Astrocyte (in vitro differentiated cells and primary cell): Measurements from ENCODE around the gene WWTR1. TPM values are rescaled to one million over a fixed set of nuclear protein-coding genes. Genes with fewer than 3 reads are reported as not detected.

Source experiments
- DNase-seq: peaks from one replicate; pipeline ENCODE4 v3.0.0-alpha.2; 2010; ENCODE audit warnings: low read depth
- FAIRE-seq: peaks from 2 replicates; lab custom pipeline; 2011; peaks lifted over from hg19 to GRCh38; lab: Jason Lieb, UNC
- H2AFZ ChIP-seq: 2 replicates; pipeline ENCODE4 v1.6.0; 2012; ENCODE audit warnings: low read depth, low read length, inconsistent platforms
- H3K27ac ChIP-seq: 2 replicates; pipeline ENCODE4 v1.5.1; 2011; ENCODE audit warnings: low read depth, low read length, inconsistent platforms
- H3K27me3 ChIP-seq: 2 replicates; pipeline ENCODE4 v1.6.0; 2011; ENCODE audit warnings: low read length, inconsistent platforms; ENCODE audit not compliant: insufficient read depth
- H3K36me3 ChIP-seq: 2 replicates; pipeline ENCODE4 v1.5.1; 2011; ENCODE audit warnings: low read length, inconsistent platforms; ENCODE audit not compliant: insufficient read depth
- H3K4me1 ChIP-seq: 2 replicates; pipeline ENCODE4 v1.5.1; 2011; ENCODE audit warnings: low read length, inconsistent platforms; ENCODE audit not compliant: insufficient read depth
- H3K4me2 ChIP-seq: 2 replicates; pipeline ENCODE4 v1.6.0; 2012; ENCODE audit warnings: low read length, inconsistent platforms
- H3K4me3 ChIP-seq: 2 replicates; pipeline ENCODE4 v1.5.1; 2011; ENCODE audit warnings: low read depth, mild to moderate bottlenecking, low read length, inconsistent platforms; ENCODE audit not compliant: insufficient read depth
- H3K79me2 ChIP-seq: 2 replicates; pipeline ENCODE4 v1.6.0; 2012; ENCODE audit warnings: mild to moderate bottlenecking, low read length, inconsistent platforms; ENCODE audit not compliant: insufficient read depth
- H3K9ac ChIP-seq: 2 replicates; pipeline ENCODE4 v1.6.0; 2012; ENCODE audit warnings: mild to moderate bottlenecking, low read length, inconsistent platforms
- H3K9me3 ChIP-seq: 2 replicates; pipeline ENCODE4 v1.5.1; 2012; ENCODE audit warnings: low read depth, mild to moderate bottlenecking, low read length, inconsistent platforms; ENCODE audit not compliant: insufficient read depth
- H4K20me1 ChIP-seq: 2 replicates; pipeline ENCODE4 v1.6.0; 2012; ENCODE audit warnings: low read length, inconsistent platforms; ENCODE audit not compliant: insufficient read depth
- H3K27ac Mint-ChIP-seq: one replicate; pipeline ENCODE4 v1.8.0; 2021; ENCODE audit warnings: mild to moderate bottlenecking, mixed read lengths; ENCODE audit not compliant: unreplicated experiment
- H3K27me3 Mint-ChIP-seq: one replicate; pipeline ENCODE4 v1.8.0; 2021; ENCODE audit warnings: low read depth, mixed read lengths; ENCODE audit not compliant: unreplicated experiment
- H3K36me3 Mint-ChIP-seq: one replicate; pipeline ENCODE4 v1.8.0; 2021; ENCODE audit warnings: low read depth, mixed read lengths; ENCODE audit not compliant: unreplicated experiment
- H3K4me1 Mint-ChIP-seq: one replicate; pipeline ENCODE4 v1.8.0; 2021; ENCODE audit warnings: low read depth, mixed read lengths; ENCODE audit not compliant: unreplicated experiment
- H3K4me3 Mint-ChIP-seq: one replicate; pipeline ENCODE4 v1.8.0; 2021; ENCODE audit warnings: mild to moderate bottlenecking, moderate library complexity, mixed read lengths; ENCODE audit not compliant: unreplicated experiment
- H3K9me3 Mint-ChIP-seq: one replicate; pipeline ENCODE4 v1.8.0; 2021; ENCODE audit warnings: mild to moderate bottlenecking, mixed read lengths; ENCODE audit not compliant: unreplicated experiment
- EZH2 ChIP-seq: IDR thresholded peaks from 2 replicates; pipeline ENCODE4 v1.6.1; 2012; ENCODE audit warnings: mild to moderate bottlenecking, low read length, inconsistent platforms; ENCODE audit not compliant: insufficient read depth
- total RNA-seq: library from RNA; stranded (reverse); gene quantifications from 2 replicates; pipeline ENCODE4 v1.2.1, GENCODE V29; 2021
- TF ChIP-seq, protein P1 (sequence below): IDR thresholded peaks from 2 replicates; pipeline ENCODE4 v1.5.1; 2011; ENCODE audit warnings: low read depth, mild to moderate bottlenecking, inconsistent platforms, low read length, moderate library complexity; ENCODE audit not compliant: insufficient read depth

Gene WWTR1
- total RNA-seq, 1 donor from 2014 or later = 94.3 TPM

DNA sequence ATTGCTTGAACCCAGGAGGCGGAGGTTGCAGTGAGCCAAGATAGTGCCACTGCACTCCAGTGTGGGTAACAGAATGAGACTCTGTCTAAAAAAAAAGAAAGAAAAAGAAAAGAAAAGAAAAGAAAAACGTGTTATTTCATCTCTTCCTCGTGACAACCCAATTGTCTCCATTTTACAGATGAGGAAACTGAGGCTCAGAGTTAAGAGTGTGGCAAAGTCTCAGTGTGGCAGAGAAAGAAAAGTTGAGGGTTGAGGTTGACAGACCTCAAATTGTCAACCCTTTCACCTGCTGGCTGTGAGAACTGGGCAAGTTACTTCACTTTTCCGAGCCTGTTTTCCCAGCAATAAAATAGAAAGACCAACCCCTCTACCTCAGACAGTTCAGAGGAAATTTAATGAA is 123.7 kb downstream of the WWTR1 start:
- H3K4me1 Mint-ChIP-seq = peaks cover 66% of the 10 kb centered on the region
- DNase-seq = no peak
- peak overlapping the region; percentile 70 for H3K27ac ChIP-seq
- peak overlapping the region; percentile 64 for H3K9ac ChIP-seq
- H3K27ac Mint-ChIP-seq = peak overlapping the region; percentile 43
- no peaks in the 10 kb centered on the region for H3K27me3 Mint-ChIP-seq
- H3K9me3 Mint-ChIP-seq = no peaks in the 10 kb centered on the region
- peaks cover 84% of the 10 kb centered on the region for H3K79me2 ChIP-seq
- peak overlapping the region; percentile 71 for H3K4me2 ChIP-seq
- H3K36me3 ChIP-seq = peaks cover 7% of the 10 kb centered on the region
- no peaks in the 10 kb centered on the region for H3K36me3 Mint-ChIP-seq
- TF ChIP-seq, protein P1, sequence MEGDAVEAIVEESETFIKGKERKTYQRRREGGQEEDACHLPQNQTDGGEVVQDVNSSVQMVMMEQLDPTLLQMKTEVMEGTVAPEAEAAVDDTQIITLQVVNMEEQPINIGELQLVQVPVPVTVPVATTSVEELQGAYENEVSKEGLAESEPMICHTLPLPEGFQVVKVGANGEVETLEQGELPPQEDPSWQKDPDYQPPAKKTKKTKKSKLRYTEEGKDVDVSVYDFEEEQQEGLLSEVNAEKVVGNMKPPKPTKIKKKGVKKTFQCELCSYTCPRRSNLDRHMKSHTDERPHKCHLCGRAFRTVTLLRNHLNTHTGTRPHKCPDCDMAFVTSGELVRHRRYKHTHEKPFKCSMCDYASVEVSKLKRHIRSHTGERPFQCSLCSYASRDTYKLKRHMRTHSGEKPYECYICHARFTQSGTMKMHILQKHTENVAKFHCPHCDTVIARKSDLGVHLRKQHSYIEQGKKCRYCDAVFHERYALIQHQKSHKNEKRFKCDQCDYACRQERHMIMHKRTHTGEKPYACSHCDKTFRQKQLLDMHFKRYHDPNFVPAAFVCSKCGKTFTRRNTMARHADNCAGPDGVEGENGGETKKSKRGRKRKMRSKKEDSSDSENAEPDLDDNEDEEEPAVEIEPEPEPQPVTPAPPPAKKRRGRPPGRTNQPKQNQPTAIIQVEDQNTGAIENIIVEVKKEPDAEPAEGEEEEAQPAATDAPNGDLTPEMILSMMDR = no peak
- TF ChIP-seq EZH2 = no peak
- peak overlapping the region; percentile 29 for H3K4me3 Mint-ChIP-seq
- no peak for FAIRE-seq
- H3K9me3 ChIP-seq = no peaks in the 10 kb centered on the region
- peaks cover 8% of the 10 kb centered on the region for H4K20me1 ChIP-seq
- no peaks in the 10 kb centered on the region for H3K27me3 ChIP-seq
- H2AFZ ChIP-seq = no peak overlapping the region
- H3K4me1 ChIP-seq = peaks cover 42% of the 10 kb centered on the region
- no peak overlapping the region for H3K4me3 ChIP-seq

- no peak overlapping the region for H2AFZ ChIP-seq
- Mint-ChIP-seq H3K36me3 (peaks cover 4% of the 10 kb centered on the region), H3K4me3 (no peak overlapping the region), H3K27ac (no peak overlapping the region), H3K9me3 (no peaks in the 10 kb centered on the region), H3K27me3 (no peaks in the 10 kb centered on the region), H3K4me1 (peaks cover 70% of the 10 kb centered on the region)
- no peak for DNase-seq
- H3K9ac ChIP-seq = peak overlapping the region; percentile 24
- no peak for FAIRE-seq
- H3K79me2 ChIP-seq = peaks cover 85% of the 10 kb centered on the region
- H4K20me1 ChIP-seq = peaks cover 13% of the 10 kb centered on the region
- no peak overlapping the region for H3K4me3 ChIP-seq
- H3K9me3 ChIP-seq = no peaks in the 10 kb centered on the region
- peak overlapping the region; percentile 34 for H3K27ac ChIP-seq
- H3K36me3 ChIP-seq = peaks cover 7% of the 10 kb centered on the region
- TF ChIP-seq EZH2 = no peak
- H3K27me3 ChIP-seq = no peaks in the 10 kb centered on the region
- peaks cover 46% of the 10 kb centered on the region for H3K4me1 ChIP-seq
- H3K4me2 ChIP-seq = peak overlapping the region; percentile 14
Measured at GRCh38 chr3:149532489-149533180, 125.2 kb downstream of the WWTR1 start.

GRCh38 chr3:149529099-149529498 is 128.7 kb downstream of the WWTR1 start:
- Histone ChIP-seq H4K20me1 (peaks cover 16% of the 10 kb centered on the region), H3K27ac (no peak overlapping the region), H3K36me3 (peaks cover 19% of the 10 kb centered on the region), H3K9ac (no peak overlapping the region), H3K79me2 (peaks cover 70% of the 10 kb centered on the region), H3K4me3 (no peak overlapping the region), H2AFZ (no peak overlapping the region), H3K9me3 (no peaks in the 10 kb centered on the region), H3K4me2 (no peak overlapping the region), H3K4me1 (peaks cover 15% of the 10 kb centered on the region), H3K27me3 (no peaks in the 10 kb centered on the region)
- no peaks in the 10 kb centered on the region for H3K27me3 Mint-ChIP-seq
- peaks cover 40% of the 10 kb centered on the region for H3K4me1 Mint-ChIP-seq
- FAIRE-seq (no peak), DNase-seq (no peak)
- H3K9me3 Mint-ChIP-seq = no peaks in the 10 kb centered on the region
- H3K36me3 Mint-ChIP-seq = peaks cover 11% of the 10 kb centered on the region
- peak overlapping the region; percentile 34 for H3K27ac Mint-ChIP-seq
- H3K4me3 Mint-ChIP-seq = no peak overlapping the region
- TF ChIP-seq EZH2 = no peak
- TF ChIP-seq, protein P1 = no peak
